DND-41 (cell line): ENCODE measurements around the gene ZFP36.

Experiments used
- ATAC-seq: fragments of 200-7000 bp; cut with Tn5 transposase; 3 replicates; pipeline ENCODE4 v1.9.1; 2021; ENCODE audit warnings: low read depth; ENCODE audit not compliant: insufficient read depth
- DNase-seq: peaks from one replicate; pipeline ENCODE4 v3.0.0-alpha.2; 2020
- H2AFZ ChIP-seq: 2 replicates; pipeline ENCODE4 v1.6.0; 2012; ENCODE audit warnings: low read depth, low read length
- H3K27ac ChIP-seq: 2 replicates; pipeline ENCODE4 v1.5.1; 2012; ENCODE audit warnings: low read length, inconsistent platforms
- H3K27me3 ChIP-seq: fragments of 200-600 bp; sonication (generic); 2 replicates; pipeline ENCODE4 v1.6.0; 2012; ENCODE audit warnings: low read length, mild to moderate bottlenecking, inconsistent platforms; ENCODE audit not compliant: insufficient read depth, poor library complexity
- H3K36me3 ChIP-seq: 2 replicates; pipeline ENCODE4 v1.5.1; 2012; ENCODE audit warnings: low read length, inconsistent platforms; ENCODE audit not compliant: insufficient read depth
- H3K4me1 ChIP-seq: 2 replicates; pipeline ENCODE4 v1.5.1; 2012; ENCODE audit warnings: mild to moderate bottlenecking, low read length; ENCODE audit not compliant: insufficient read depth
- H3K4me2 ChIP-seq: 2 replicates; pipeline ENCODE4 v1.6.0; 2012; ENCODE audit warnings: mild to moderate bottlenecking, moderate library complexity, low read length, inconsistent platforms; ENCODE audit not compliant: insufficient read depth
- H3K4me3 ChIP-seq, 2 experiments: fragments of 200-600 bp in 1 of 2; shearing (Covaris generic) in 1 of 2; 2 replicates each; pipeline ENCODE4 v1.5.1; 2012 to 2016; ENCODE audit warnings: inconsistent platforms in 2 of 2, low read length in 2 of 2, mild to moderate bottlenecking in 2 of 2, low read depth in 1 of 2, moderate library complexity in 1 of 2
- H3K79me2 ChIP-seq: 2 replicates; pipeline ENCODE4 v1.6.0; 2012; ENCODE audit warnings: low read length, inconsistent platforms; ENCODE audit not compliant: insufficient read depth
- H3K9ac ChIP-seq: 2 replicates; pipeline ENCODE4 v1.6.0; 2012; ENCODE audit warnings: low read depth, mild to moderate bottlenecking, inconsistent platforms, low read length, moderate library complexity
- H3K9me3 ChIP-seq: 2 replicates; pipeline ENCODE4 v1.5.1; 2012; ENCODE audit warnings: low read length, moderate library complexity, mild to moderate bottlenecking, inconsistent platforms; ENCODE audit not compliant: insufficient read depth, severe bottlenecking
- H4K20me1 ChIP-seq: 2 replicates; pipeline ENCODE4 v1.6.0; 2012; ENCODE audit warnings: low read length; ENCODE audit not compliant: insufficient read depth
- CTCF ChIP-seq: IDR thresholded peaks from 2 replicates; pipeline ENCODE4 v1.5.1; 2012; ENCODE audit warnings: borderline replicate concordance, low read length, moderate library complexity, mild to moderate bottlenecking; ENCODE audit not compliant: poor library complexity, severe bottlenecking; ENCODE audit errors: extremely low read depth
- EZH2 ChIP-seq: IDR thresholded peaks from 3 replicates; pipeline ENCODE4 v1.6.1; 2012; ENCODE audit warnings: borderline replicate concordance, low read depth, mild to moderate bottlenecking, moderate library complexity, low read length, inconsistent platforms; ENCODE audit not compliant: severe bottlenecking

ZFP36 gene

GRCh38 chr19:39369200-39369599, 37.4 kb upstream of the ZFP36 start:
- Histone ChIP-seq H3K9me3 (no peaks in the 10 kb centered on the region), H2AFZ (no peak overlapping the region), H3K4me2 (no peak overlapping the region), H3K36me3 (peaks cover 78% of the 10 kb centered on the region), H3K9ac (no peak overlapping the region), H4K20me1 (no peaks in the 10 kb centered on the region; the same call in 1 of the 2 replicates), H3K4me3 (no peak overlapping the region), H3K79me2 (no peaks in the 10 kb centered on the region), H3K27ac (no peak overlapping the region), H3K4me1 (no peaks in the 10 kb centered on the region), H3K27me3 (no peaks in the 10 kb centered on the region)
- ATAC-seq, result no peak
- TF ChIP-seq CTCF (no peak), EZH2 (no peak)
- DNase-seq, result no peak

DNA sequence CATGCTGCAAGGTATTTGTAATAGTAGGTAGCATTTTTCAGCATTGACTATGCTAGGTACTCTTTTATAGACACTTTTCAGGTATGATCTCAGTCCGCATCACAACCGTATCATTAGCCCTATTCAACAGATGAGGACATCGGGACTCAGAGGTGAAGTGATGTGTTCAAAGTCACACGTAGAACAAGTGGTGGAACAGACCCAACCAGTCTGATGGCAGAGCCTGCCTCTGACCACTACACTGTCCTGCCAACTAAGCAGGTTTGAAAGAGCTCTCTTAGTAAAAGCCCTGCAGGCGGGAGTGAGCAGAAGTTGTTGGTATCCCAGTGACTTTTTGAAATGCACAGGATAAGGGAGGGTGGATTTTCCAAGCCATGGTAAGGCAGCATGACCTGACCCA, 35.9 kb upstream of the ZFP36 start:
- no peak for TF ChIP-seq EZH2
- TF ChIP-seq CTCF, result no peak
- Histone ChIP-seq H2AFZ (no peak overlapping the region), H3K27ac (no peak overlapping the region), H3K9me3 (no peaks in the 10 kb centered on the region), H3K9ac (no peak overlapping the region), H3K4me1 (no peaks in the 10 kb centered on the region), H3K36me3 (peaks cover 79% of the 10 kb centered on the region), H3K79me2 (no peaks in the 10 kb centered on the region), H3K27me3 (no peaks in the 10 kb centered on the region), H4K20me1 (peaks cover 4% of the 10 kb centered on the region), H3K4me3 (no peak overlapping the region), H3K4me2 (no peak overlapping the region)
- ATAC-seq (no peak), DNase-seq (no peak)

DNA sequence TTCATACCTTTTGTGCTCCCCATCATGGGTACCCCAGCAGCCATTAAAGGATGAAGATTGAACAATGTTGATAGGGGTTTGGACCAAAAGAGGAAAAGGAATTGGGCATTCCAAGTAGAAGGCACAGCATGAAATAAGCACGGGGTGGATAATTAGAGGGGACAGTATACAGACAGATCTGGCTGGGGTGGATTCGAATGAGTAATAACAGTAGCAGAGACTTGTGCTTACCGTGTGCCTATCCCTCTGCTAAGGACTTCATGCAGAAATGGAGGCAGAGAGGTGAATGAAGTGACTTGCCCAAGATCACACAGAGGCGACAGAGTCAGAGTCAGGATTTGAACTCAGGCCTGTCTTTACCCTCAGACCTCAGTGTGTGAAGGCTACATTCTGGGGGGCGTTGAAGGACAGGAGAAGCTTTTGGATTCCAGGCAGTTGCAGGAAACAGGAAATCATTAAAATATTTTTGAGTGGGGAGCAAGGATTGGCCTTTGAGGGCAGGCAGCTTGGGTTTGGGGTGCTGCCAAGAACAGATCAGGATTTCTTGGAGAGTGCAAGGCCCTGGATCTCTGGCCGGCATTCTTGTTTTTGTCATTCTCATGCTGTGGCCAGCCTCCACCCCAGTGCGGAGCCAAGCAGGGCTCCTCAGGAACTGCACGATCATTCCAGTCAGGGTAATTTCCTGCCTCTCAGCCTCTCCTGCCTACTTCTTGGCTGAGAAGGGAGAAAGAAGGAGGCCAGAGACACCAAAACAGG, 34.4 kb upstream of the ZFP36 start:
- no peak overlapping the region for H3K9ac ChIP-seq
- TF ChIP-seq EZH2 (no peak), CTCF (no peak)
- H3K27ac ChIP-seq, result no peak overlapping the region
- no peaks in the 10 kb centered on the region for H3K79me2 ChIP-seq
- peaks cover 83% of the 10 kb centered on the region for H3K36me3 ChIP-seq
- no peaks in the 10 kb centered on the region for H3K4me1 ChIP-seq
- no peak overlapping the region for H2AFZ ChIP-seq
- no peaks in the 10 kb centered on the region for H3K9me3 ChIP-seq
- ATAC-seq, result no peak
- H3K4me3 ChIP-seq, result no peak overlapping the region
- H3K27me3 ChIP-seq, result no peaks in the 10 kb centered on the region
- no peak for DNase-seq
- H4K20me1 ChIP-seq, result peaks cover 4% of the 10 kb centered on the region
- H3K4me2 ChIP-seq, result no peak overlapping the region
